Heart left ventricle (tissue), 16 donors: ENCODE measurements around the gene NAPSA. TPM values are rescaled to one million over a fixed set of nuclear protein-coding genes. Genes with fewer than 3 reads are reported as not detected.

Experiments
- ATAC-seq, 4 donors: fragments of 200-7000 bp; cut with Tn5 transposase; one replicate each; pipeline ENCODE4 v1.9.1; 2020 to 2022; ENCODE audit warnings: moderate library complexity in 4 of 4, mild to moderate bottlenecking in 3 of 4, moderate number of reproducible peaks in 1 of 4
- DNase-seq, 5 donors: peaks; one replicate each; pipeline ENCODE4 v3.0.0-alpha.2; 2020
- H3K27ac ChIP-seq, 12 donors: fragments of 200-600 bp; sonication (generic) in 4 of 12; one replicate each; pipeline versions ENCODE4 v1.5.0 to v1.8.0; 2016 to 2022; ENCODE audit warnings: mild to moderate bottlenecking in 2 of 12
- H3K27me3 ChIP-seq, 9 donors: fragments of 200-600 bp; sonication (generic) in 2 of 9; one replicate each; pipeline versions ENCODE4 v1.5.1 to v1.8.0; 2016 to 2022; ENCODE audit warnings: mild to moderate bottlenecking in 3 of 9
- H3K36me3 ChIP-seq, 9 donors: fragments of 200-600 bp; sonication (generic) in 2 of 9; one replicate each; pipeline versions ENCODE4 v1.5.0 to v1.8.0; 2018 to 2022; ENCODE audit warnings: mild to moderate bottlenecking in 2 of 9
- H3K4me1 ChIP-seq, 12 donors: fragments of 200-600 bp; sonication (generic) in 4 of 12; one replicate each; pipeline versions ENCODE4 v1.5.0 to v1.8.0; 2016 to 2022; ENCODE audit warnings: mild to moderate bottlenecking in 3 of 12
- H3K4me3 ChIP-seq, 12 donors: fragments of 200-600 bp; sonication (generic) in 4 of 12; one replicate each; pipeline versions ENCODE4 v1.5.0 to v1.8.0; 2017 to 2022; ENCODE audit warnings: mild to moderate bottlenecking in 9 of 12, moderate library complexity in 4 of 12
- H3K9me3 ChIP-seq, 12 donors: fragments of 200-600 bp; sonication (generic) in 4 of 12; one replicate each; pipeline versions ENCODE4 v1.5.0 to v1.8.0; 2016 to 2022; ENCODE audit warnings: mild to moderate bottlenecking in 1 of 12
- CTCF ChIP-seq, 12 donors: fragments of 200-600 bp; sonication (generic) in 4 of 12; IDR thresholded peaks; one replicate each; pipeline versions ENCODE4 v1.5.0 to v1.8.0; 2018 to 2022; ENCODE audit warnings: antibody characterized with exemption in 12 of 12, mild to moderate bottlenecking in 5 of 12
- POLR2A ChIP-seq, 2 donors: fragments of 450-650 bp; IDR thresholded peaks; one replicate each; pipeline ENCODE4 v1.6.1; 2017; ENCODE audit warnings: antibody characterized with exemption in 2 of 2, mild to moderate bottlenecking in 2 of 2, moderate library complexity in 2 of 2
- WGBS, 4 donors: extraction: QIAGEN DNeasy Blood & Tissue Kit in 2 of 4; methylation state at CpG; one replicate each; pipeline versions ENCODE4 v1.1.5 to v1.1.7; 2013 to 2018; 5-methylcytosine and 5-hydroxymethylcytosine counted together
- intact Hi-C, 10 donors: fragments of 100-400 bp; cut with DNase I; formaldehyde crosslinking; loops; one replicate each; pipeline versions ENCODE4 v1.11.1 to v1.14.2; 2022
- polyA plus RNA-seq, 2 donors: library from polyadenylated mRNA; stranded (reverse); fragments of 200-250 nt; gene quantifications; one replicate each; pipeline ENCODE4 v1.2.3, GENCODE V29; 2013
- total RNA-seq, 9 donors: library from RNA; depleted of rRNA in 2 of 9; stranded (reverse); fragments of >200 nt in 2 of 9; fragmentation: NEBNext Ultra II Directional in 3 of 9; extraction: Animal tissue kit (Norgen Biotek cat#: 25700) in 3 of 9; gene quantifications; one replicate each; pipeline versions ENCODE4 v1.1.0 to v1.2.4, GENCODE V29; 2016 to 2023
- donor health status: ischemic (EF 13 %, LVEDD 7.1; RV severe dilation, severe dysfunction).
- donor health status: healthy with polysubstance abuse.
- donor health status: DM: no; HTN: yes; CAD: no.
- donor health status: DM: no; HTN: no; CAD: no.
- donor health status: ischemic (EF 25% LVEDD 6.9; RV normal size, moderate dysfunction).
- donor health status: ischemic (EF 25% LVEDD 5.7; RV mildly dilated, moderate dysfunction).
- donor health status: healthy.
- donor health status: DM: yes; HTN: yes; CAD: no.
- donor health status: ischemic (EF 35%, LVEDD 5.7; RV mildly dilated, moderate dysfunction).
- donor health status: nonischemic (EF 11% LVEDD 7.7; RV severe dilation, severe dysfunction).
- donor health status: DM: yes; HTN: yes; CAD: no.
- donor health status: PGD.
- donor health status: ischemic (EF 29% LVEDD 5.4; RV normal size, mild dysfunction).
- donor health status: nonischemic (EF 23%, LVEDD 6.1; RV moderate dilation, normal function).

The NAPSA gene
- total and polyA plus RNA-seq, 11 donors = 0.28 to 0.89 (median 0.62) TPM; not detected in 5

DNA sequence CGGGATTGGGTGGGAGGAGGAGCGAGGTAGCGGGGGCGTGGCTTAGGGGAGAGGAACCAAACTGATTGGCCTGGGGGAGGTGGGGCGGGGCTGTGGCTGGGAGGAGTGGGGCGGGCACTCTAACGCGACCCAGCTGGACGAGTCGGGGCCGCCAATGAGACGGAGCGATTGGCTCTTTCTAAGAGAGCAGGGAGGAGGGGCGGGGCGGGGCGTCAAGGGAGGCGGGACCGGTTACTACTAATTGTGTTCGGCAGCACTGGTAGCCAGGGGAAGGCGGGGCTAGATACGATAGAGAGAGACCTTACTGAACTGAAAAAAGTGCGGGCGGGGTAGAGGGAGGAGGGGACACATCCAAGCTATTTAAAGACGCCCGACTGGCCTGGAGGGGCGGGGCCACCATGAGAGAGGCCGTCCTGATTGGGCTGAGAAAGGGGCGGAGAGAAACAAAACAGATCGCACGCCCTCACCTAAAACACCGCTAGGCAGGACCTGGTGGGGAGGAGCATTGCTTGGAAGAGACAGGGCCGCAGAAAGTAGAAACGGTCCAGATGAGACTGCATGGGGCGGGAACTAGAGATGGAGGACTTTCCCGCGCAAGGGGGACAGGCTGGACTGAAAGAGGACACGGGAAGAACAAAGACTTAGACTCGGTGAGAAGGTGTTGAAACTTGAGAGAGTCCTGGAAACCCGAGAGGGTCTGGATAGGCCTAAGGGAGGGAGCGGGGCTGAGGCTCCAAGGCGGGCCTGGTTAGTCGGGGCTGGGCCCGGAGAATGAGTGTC lies 36.1 kb downstream of the NAPSA start, which contains the start of gene KCNC3:
KCNC3 (minus strand) TSS at position 232 of the 780 bp plus-strand sequence. CDS start 295 bp downstream, outside the sequence.
- H3K36me3 ChIP-seq = no peaks in the 10 kb centered on the region
- no peaks in the 10 kb centered on the region for H3K9me3 ChIP-seq
- TF ChIP-seq POLR2A (IDR thresholded peaks at IDR 0.05) (peak; percentile 69 to 72), CTCF (IDR thresholded peaks at IDR 0.05) (no peak)
- H3K4me1 ChIP-seq = peaks cover 0 to 61% (median 24%) of the 10 kb centered on the region in 12 donors
- intact Hi-C loops = loop anchor here in 1 of 10 donors (5.0 to 10.0 kb wide), 2 partner anchors 162 to 185 kb away; no protein-coding TSS in a partner anchor
- ATAC-seq (peak; percentile 83 to 91 (median 88)), DNase-seq (peak; percentile 98 to 100 (median 99))
- H3K27me3 ChIP-seq = peaks cover 2 to 74% (median 26%) of the 10 kb centered on the region in 9 donors
- WGBS, 4 donors = 1 to 2% (median 1%) methylated on average over 40 to 43 of the region's 43 CpGs
- peak within 1 kb of the TSS in 11 of 12 donors; percentile 49 to 92 (median 68) for H3K27ac ChIP-seq
- peak within 1 kb of the TSS in 10 of 12 donors; percentile 27 to 58 (median 50) for H3K4me3 ChIP-seq

DNA sequence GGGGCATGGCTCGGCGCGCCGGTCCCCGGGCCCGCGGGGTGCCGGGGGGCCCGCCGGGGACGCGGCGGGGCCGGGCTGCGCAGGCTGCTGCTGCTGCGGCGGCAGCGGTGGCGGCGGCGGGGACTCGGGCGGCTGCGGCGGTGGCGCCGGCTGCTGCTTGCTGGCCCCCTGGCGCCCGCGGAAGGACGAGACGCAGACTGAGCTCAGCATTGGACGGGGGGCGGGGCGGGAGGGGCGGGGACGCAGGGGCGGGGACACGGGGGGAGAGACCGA lies 36.6 kb downstream of the NAPSA start:
- DNase-seq = no peak
- H3K36me3 ChIP-seq = no peaks in the 10 kb centered on the region
- H3K9me3 ChIP-seq = no peaks in the 10 kb centered on the region
- H3K4me3 ChIP-seq = peak overlapping the region in 5 of 12 donors; percentile 42 to 57 (median 51)
- ATAC-seq = no peak
- H3K27me3 ChIP-seq = peaks cover 2 to 70% (median 26%) of the 10 kb centered on the region in 9 donors
- WGBS, 4 donors = 1 to 8% (median 2%) methylated on average over 8 to 40 of the region's 40 CpGs; no CpG with 5 or more reads in 1 of the 4 donors
- intact Hi-C loops = loop anchor here in 1 of 10 donors (5.0 to 10.0 kb wide), 2 partner anchors 162 to 184 kb away; no protein-coding TSS in a partner anchor
- H3K4me1 ChIP-seq = peaks cover 0 to 56% (median 21%) of the 10 kb centered on the region in 12 donors
- TF ChIP-seq POLR2A (IDR thresholded peaks at IDR 0.05) (no peak), CTCF (IDR thresholded peaks at IDR 0.05) (no peak)
- H3K27ac ChIP-seq = no peak overlapping the region

DNA sequence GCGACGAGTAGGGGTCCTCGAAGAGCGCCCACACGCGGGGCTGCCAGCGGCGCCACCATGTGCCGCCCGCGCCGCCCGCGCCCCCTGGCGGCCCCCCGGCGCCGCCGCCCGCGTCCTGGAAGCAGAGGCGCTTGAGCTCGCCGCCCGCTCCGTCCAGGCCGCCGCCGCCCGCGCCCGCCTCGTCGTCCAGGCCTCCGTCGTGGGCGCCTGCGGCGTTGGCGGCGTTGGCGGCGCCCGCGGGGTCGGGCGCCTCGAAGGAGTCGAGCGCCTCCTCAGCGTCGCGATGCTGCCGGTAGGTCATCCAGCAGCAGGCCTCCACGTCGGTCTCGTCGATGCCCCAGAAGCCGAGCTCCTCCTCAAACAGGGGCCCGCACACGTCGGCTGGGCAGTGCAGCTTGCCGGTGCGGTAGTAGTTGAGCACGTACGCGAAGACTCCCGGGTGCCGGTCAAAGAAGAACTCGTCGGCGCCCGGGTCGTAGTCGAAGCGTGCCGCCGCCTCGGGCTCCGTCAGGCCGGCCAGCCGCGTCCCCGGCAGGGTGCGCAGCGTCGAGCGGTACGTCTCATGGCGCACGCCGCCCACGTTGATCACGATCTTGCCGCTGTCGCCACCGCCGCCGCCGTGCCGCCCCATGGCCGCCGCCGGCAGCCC lies 37.1 kb downstream of the NAPSA start:
- DNase-seq = peak in 1 of 5 donors; percentile 44
- peaks cover 2 to 65% (median 24%) of the 10 kb centered on the region in 9 donors for H3K27me3 ChIP-seq
- WGBS, 4 donors = 1 to 2% (median 1%) methylated on average over 18 to 104 of the region's 104 CpGs; no CpG with 5 or more reads in 1 of the 4 donors
- no peak for TF ChIP-seq POLR2A (IDR thresholded peaks at IDR 0.05)
- TF ChIP-seq CTCF (IDR thresholded peaks at IDR 0.05) = peak in 3 of 12 donors; percentile 3 to 40 (median 9)
- peaks cover 0 to 51% (median 19%) of the 10 kb centered on the region in 12 donors for H3K4me1 ChIP-seq
- H3K9me3 ChIP-seq = no peaks in the 10 kb centered on the region
- peak overlapping the region in 3 of 12 donors; percentile 33 to 45 (median 37) for H3K27ac ChIP-seq
- no peak for ATAC-seq
- H3K4me3 ChIP-seq = peak overlapping the region in 9 of 12 donors; percentile 27 to 57 (median 45)
- intact Hi-C loops = loop anchor here in 1 of 10 donors (5.0 to 10.0 kb wide), 2 partner anchors 161 to 184 kb away; no protein-coding TSS in a partner anchor
- no peaks in the 10 kb centered on the region for H3K36me3 ChIP-seq
